ENCODE results near the gene CYP2C9. TPM values are rescaled to one million over a fixed set of nuclear protein-coding genes. Genes with fewer than 3 reads are reported as not detected.
A peak's percentile ranks its signal among the peaks of the same experiment; 100 is the strongest.

The CYP2C9 gene
- total RNA-seq, 1 donor from 2014 or later = 1.0 TPM

GRCh38 chr10:94997741-94998174 is 59.3 kb downstream of the CYP2C9 start:
- TF ChIP-seq CTCF (conservative IDR thresholded peaks at IDR 0.05; ENCODE audit: low read depth, low read length) = no peak
- H3K4me3 ChIP-seq (ENCODE audit: low read depth, low read length) = no peak overlapping the region
- DNase-seq (ENCODE audit: low read depth) = peak; percentile 18

- H3K4me3 ChIP-seq (ENCODE audit: low read depth, low read length) = no peak overlapping the region
- TF ChIP-seq CTCF (conservative IDR thresholded peaks at IDR 0.05; ENCODE audit: low read depth, low read length) = no peak
- no peak for DNase-seq (ENCODE audit: low read depth)
Measured at GRCh38 chr10:95026461-95026860, 88.0 kb downstream of the CYP2C9 start.

GRCh38 chr10:95031656-95032055 is 93.2 kb downstream of the CYP2C9 start:
- DNase-seq (ENCODE audit: low read depth) = no peak
- H3K4me3 ChIP-seq (ENCODE audit: low read depth, low read length) = no peak overlapping the region
- TF ChIP-seq CTCF (conservative IDR thresholded peaks at IDR 0.05; ENCODE audit: low read depth, low read length) = no peak

- no peak for TF ChIP-seq CTCF (conservative IDR thresholded peaks at IDR 0.05; ENCODE audit: low read depth, low read length)
- DNase-seq (ENCODE audit: low read depth) = no peak
- H3K4me3 ChIP-seq (ENCODE audit: low read depth, low read length) = no peak overlapping the region
Measured at GRCh38 chr10:95034401-95034800, 95.9 kb downstream of the CYP2C9 start.

- TF ChIP-seq CTCF (conservative IDR thresholded peaks at IDR 0.05; ENCODE audit: low read depth, low read length) = no peak
- DNase-seq (ENCODE audit: low read depth) = no peak
- no peak overlapping the region for H3K4me3 ChIP-seq (ENCODE audit: low read depth, low read length)
Measured at GRCh38 chr10:95035332-95036295, 97.2 kb downstream of the CYP2C9 start.

GRCh38 chr10:95039281-95039680 is 100.8 kb downstream of the CYP2C9 start:
- no peak for DNase-seq (ENCODE audit: low read depth)
- TF ChIP-seq CTCF (conservative IDR thresholded peaks at IDR 0.05; ENCODE audit: low read depth, low read length) = no peak
- no peak overlapping the region for H3K4me3 ChIP-seq (ENCODE audit: low read depth, low read length)

Other genes starting within 250 kb of the CYP2C9 start
- not detected in 2 replicates for gene CYP2C19, start 176.0 kb upstream of the CYP2C9 start, total RNA-seq
- 0.07 TPM in 1 of 2 replicates, not detected in the other for gene CYP2C8, start 130.8 kb downstream of the CYP2C9 start, total RNA-seq